Subcutaneous abdominal adipose tissue (tissue), 5 donors: Measurements from ENCODE around the gene SPATA46.
"Not testable (repeated sequence)": the region's sequence is repeated elsewhere in the genome, so short reads cannot be mapped to it uniquely, and the experiment has no call there.

ENCODE experiments used
- H3K27ac ChIP-seq: one replicate; pipeline ENCODE4 v1.7.0; 2013; ENCODE audit warnings: low read depth, mild to moderate bottlenecking, inconsistent platforms, low read length, moderate library complexity
- H3K27me3 ChIP-seq, 5 donors: one replicate each; pipeline ENCODE4 v1.7.0; 2013; ENCODE audit warnings: low read length in 5 of 5, inconsistent platforms in 1 of 5; ENCODE audit not compliant: control insufficient read depth in 5 of 5, insufficient read depth in 4 of 5
- H3K36me3 ChIP-seq, 5 donors: one replicate each; pipeline ENCODE4 v1.7.0; 2013; ENCODE audit warnings: low read length in 5 of 5; ENCODE audit not compliant: control insufficient read depth in 5 of 5, insufficient read depth in 5 of 5
- H3K4me1 ChIP-seq, 5 donors: one replicate each; pipeline ENCODE4 v1.7.0; 2013; ENCODE audit warnings: low read length in 5 of 5, mild to moderate bottlenecking in 3 of 5, moderate library complexity in 1 of 5; ENCODE audit not compliant: control insufficient read depth in 5 of 5, insufficient read depth in 5 of 5
- H3K4me3 ChIP-seq, 5 donors: one replicate each; pipeline ENCODE4 v1.7.0; 2013; ENCODE audit warnings: low read length in 5 of 5, low read depth in 1 of 5
- H3K9ac ChIP-seq, 5 donors: one replicate each; pipeline ENCODE4 v1.7.0; 2013; ENCODE audit warnings: low read length in 5 of 5, mild to moderate bottlenecking in 4 of 5, moderate library complexity in 3 of 5
- H3K9me3 ChIP-seq, 5 donors: one replicate each; pipeline ENCODE4 v1.7.0; 2013; ENCODE audit warnings: low read length in 5 of 5; ENCODE audit not compliant: control insufficient read depth in 5 of 5
- donor health status: healthy.
- donor health status: healthy.
- donor health status: healthy.
- donor health status: healthy.
- donor health status: healthy.

The SPATA46 gene, protein sequence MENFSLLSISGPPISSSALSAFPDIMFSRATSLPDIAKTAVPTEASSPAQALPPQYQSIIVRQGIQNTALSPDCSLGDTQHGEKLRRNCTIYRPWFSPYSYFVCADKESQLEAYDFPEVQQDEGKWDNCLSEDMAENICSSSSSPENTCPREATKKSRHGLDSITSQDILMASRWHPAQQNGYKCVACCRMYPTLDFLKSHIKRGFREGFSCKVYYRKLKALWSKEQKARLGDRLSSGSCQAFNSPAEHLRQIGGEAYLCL

DNA sequence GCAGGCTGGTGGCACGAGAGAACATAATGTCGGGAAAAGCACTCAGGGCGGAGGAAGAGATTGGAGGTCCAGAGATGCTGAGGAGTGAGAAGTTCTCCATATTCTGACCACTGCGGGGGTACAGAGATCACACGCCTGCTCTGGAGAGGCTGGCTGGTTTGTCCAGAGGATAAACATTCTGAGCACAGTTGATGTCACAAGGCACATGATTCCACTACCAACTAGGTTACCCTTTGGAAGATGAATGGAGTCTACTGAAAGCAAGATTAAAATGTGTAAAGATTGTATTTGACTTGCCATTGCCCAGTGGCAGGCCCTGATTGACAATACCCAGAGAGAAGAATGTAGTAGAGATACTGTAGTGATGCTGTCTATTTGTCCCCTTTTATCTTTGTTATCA is at the start of gene SPATA46:
SPATA46 (minus strand) TSS at position 164 of the 400 bp plus-strand sequence; CDS start at position 100, 64 bp downstream.
- Histone ChIP-seq H3K9ac (no peak within 1 kb of the TSS), H3K9me3 (no peaks in the 10 kb centered on the region), H3K27ac (no peak within 1 kb of the TSS), H3K27me3 (no peaks in the 10 kb centered on the region), H3K4me1 (peaks cover 0 to 6% (median 0%) of the 10 kb centered on the region in 5 donors), H3K36me3 (no peaks in the 10 kb centered on the region), H3K4me3 (no peak within 1 kb of the TSS)

DNA sequence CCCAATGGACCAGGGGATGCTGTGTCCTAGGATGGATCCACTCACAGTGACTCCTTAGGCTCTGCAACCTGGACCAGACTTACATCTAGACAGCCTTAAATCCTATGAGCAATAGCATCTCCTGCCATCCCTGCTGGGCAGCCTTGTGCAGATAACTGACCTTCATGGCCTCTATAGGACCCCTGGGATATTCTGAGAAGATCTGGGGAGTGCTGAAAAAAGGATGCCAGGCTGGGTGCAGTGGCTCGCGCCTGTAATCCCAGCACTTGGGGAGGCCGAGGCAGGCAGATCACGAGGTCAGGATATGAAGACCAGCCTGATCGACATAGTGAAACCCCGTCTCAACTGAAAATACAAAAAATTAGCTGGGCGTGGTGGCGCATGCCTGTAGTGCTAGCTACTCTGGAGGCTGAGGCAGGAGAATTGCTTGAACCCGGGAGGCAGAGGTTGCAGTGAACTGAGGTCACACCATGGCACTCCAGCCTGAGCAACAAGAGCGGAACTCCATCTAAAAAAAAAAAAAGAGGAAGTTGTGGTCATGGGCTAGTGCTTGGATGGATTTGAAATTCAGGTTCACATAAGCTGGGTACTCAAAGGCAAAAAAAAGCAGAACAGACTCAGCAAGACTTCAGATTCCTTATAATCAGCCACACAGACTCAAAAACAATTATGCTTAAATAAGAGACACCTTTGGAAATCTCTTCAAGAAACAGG is 46.2 kb upstream of the SPATA46 start:
- H3K4me1 ChIP-seq = peaks cover 0 to 8% (median 5%) of the 10 kb centered on the region in 5 donors

DNA sequence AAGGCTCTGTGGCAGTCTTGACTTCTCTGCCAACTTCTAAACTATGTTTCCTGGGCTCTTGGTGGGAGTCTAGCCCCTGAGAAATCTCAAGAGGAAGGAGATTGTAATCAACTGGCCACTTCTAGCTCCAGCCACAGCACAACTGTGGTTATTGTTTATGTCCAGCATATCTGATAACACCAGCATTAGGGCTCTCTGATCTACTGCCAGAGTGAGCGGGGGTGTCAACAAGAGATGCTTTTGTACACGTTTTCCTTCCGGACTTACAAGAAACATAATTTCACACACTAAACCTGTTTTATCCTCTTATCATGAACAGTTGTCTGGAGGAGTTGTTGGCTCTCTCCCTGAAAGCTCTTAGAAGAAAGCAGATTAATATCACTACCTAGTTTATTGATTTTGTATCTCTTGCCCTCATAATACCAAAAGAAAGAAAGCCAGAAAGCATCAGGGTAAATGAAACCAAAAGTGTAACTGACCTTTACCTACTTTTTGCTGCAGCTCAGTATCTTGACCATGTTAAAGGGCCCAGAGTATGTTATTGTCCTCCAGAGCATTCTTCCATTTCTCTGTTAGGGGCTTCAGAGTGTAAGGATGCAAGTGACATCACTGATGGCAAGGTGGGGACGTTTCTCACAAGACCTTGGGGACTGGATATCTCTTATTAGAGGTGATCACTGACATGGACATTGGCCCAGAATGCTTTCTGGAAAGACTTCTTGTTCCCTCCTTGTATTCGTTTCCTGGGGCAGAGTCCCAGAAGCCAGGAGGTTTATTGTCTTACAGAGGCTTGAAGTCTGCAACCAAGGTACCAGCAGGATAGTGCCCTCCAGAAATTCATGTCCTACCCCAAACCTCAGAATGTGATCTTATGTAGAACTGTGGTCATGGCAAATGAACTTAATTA is 44.9 kb upstream of the SPATA46 start:
- Histone ChIP-seq H3K9ac (no peak overlapping the region), H3K27ac (no peak overlapping the region), H3K4me1 (peaks cover 0 to 8% (median 5%) of the 10 kb centered on the region in 5 donors), H3K4me3 (no peak overlapping the region), H3K36me3 (no peaks in the 10 kb centered on the region), H3K9me3 (no peaks in the 10 kb centered on the region), H3K27me3 (no peaks in the 10 kb centered on the region)

More for the DNA sequence above, 46.2 kb upstream of the SPATA46 start:
- Histone ChIP-seq H3K9me3 (no peaks in the 10 kb centered on the region), H3K27me3 (no peaks in the 10 kb centered on the region), H3K4me3 (no peak overlapping the region), H3K36me3 (no peaks in the 10 kb centered on the region), H3K9ac (no peak overlapping the region), H3K27ac (no peak overlapping the region)

DNA sequence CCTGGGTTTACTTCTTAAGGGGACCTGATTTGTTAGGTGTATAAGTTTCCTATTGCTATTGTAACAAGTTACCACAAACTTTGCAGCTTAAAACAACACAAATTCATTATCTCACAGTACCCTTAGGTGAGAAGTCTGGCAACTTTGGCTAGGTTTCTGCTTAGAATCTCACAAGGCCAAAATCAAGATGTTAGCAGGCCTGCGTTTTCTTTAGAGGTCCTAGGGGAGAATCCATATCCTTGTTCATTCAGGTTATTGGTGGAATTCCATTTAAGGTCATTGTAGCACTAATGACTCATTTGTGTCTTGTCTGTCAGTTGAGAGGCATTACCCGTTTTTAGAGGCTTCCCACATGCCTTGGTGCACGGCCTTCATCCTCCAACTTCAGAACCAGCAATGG is 43.5 kb upstream of the SPATA46 start:
- H3K9ac ChIP-seq = no peak overlapping the region
- peaks cover 0 to 8% (median 5%) of the 10 kb centered on the region in 5 donors for H3K4me1 ChIP-seq
- H3K36me3 ChIP-seq = no peaks in the 10 kb centered on the region
- H3K27ac ChIP-seq = no peak overlapping the region
- H3K4me3 ChIP-seq = no peak overlapping the region
- H3K9me3 ChIP-seq = peaks cover 0 to 2% (median 0%) of the 10 kb centered on the region in 5 donors
- H3K27me3 ChIP-seq = no peaks in the 10 kb centered on the region

DNA sequence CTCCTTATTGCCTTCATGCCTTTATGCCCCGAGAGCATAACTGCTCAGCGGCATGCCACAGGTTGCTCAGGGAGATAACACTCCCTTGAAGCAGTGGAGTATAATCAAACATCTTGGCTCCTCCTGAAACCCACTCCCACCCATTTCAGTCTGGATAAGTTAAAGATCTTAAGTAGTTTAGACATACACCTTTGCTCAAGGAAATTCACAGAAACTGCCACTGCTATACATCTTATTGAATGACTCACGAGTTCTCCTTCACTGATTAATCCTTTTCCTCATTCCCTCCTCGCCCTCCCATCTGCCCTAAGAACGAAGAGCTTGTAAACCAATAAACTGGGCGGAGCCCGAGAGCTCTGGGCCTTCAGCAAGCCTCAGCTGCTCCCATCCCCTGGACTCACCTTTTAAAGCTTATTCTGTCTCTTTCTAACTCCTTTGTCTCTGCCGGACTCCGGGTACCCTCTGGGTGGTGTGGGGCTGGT is 42.8 kb upstream of the SPATA46 start:
- H3K27ac ChIP-seq = not testable (repeated sequence)

DNA sequence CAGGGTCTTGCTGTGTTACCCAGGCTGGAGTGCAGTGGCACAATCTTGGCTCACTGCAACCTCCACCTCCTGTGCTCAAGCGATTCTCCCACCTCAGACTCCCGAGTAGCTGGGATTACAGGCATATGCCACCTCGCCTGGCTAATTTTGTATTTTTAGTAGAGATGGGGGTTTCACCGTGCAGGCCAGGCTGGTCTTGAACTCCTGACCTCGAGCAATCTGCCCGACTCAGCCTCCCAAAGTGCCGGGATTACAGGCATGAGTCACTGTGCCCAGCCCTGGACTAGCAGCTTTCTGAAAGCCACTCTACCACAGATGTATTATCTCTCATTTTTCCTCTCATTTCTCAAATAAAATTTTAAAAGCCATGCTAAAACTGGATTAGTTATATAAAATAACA is 41.9 kb upstream of the SPATA46 start:
- H3K4me3 ChIP-seq, H3K9me3 ChIP-seq, H3K27ac ChIP-seq, H3K9ac ChIP-seq, H3K27me3 ChIP-seq, H3K4me1 ChIP-seq, H3K36me3 ChIP-seq: not testable (repeated sequence)

More for the DNA sequence above, 42.8 kb upstream of the SPATA46 start:
- not testable (repeated sequence) for H3K9ac ChIP-seq, H3K4me3 ChIP-seq, H3K9me3 ChIP-seq, H3K4me1 ChIP-seq, H3K27me3 ChIP-seq, H3K36me3 ChIP-seq

DNA sequence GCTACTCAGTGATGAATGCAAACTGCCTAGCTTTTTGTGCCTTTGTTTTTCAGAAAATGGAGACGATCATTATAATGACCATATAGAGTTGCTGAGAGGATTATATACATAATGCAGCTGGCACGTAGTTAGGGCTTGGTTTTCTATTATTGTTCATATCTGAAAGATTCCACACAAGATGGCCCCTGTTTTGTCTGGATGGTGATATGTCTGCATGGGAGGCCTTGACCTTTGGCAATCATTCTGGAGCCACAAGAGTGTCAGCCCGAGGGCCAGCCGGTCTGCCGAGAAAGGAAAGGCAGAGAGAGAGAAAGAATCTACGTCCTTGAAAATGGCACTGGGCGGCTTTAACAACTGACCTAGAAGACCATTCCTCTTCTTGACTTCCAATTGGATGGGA is 41.0 kb upstream of the SPATA46 start:
- Histone ChIP-seq H3K27me3 (no peaks in the 10 kb centered on the region), H3K36me3 (no peaks in the 10 kb centered on the region), H3K4me3 (no peak overlapping the region)

DNA sequence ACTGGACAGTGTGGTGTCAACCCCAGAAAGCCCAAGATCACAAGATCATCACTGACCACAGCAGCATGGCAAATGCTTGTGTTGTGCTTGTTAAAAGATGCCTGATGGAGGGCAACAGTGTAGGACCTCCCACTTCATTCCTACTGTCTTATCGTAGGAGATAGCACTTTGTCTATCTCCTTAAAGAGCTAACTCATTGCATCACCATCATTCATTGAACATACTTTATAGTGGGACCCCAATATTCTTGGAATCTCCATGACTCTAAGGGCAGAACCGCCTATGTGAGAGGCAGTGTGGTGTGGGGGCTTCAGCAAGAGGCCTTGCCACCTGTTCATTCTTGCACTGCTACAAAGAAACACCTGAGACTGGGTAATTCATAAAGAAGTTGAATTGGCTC is 40.3 kb upstream of the SPATA46 start:
- Histone ChIP-seq H3K27ac (no peak overlapping the region), H3K9ac (no peak overlapping the region), H3K9me3 (peaks cover 0 to 3% (median 0%) of the 10 kb centered on the region in 5 donors), H3K4me3 (no peak overlapping the region), H3K4me1 (peaks cover 0 to 5% (median 0%) of the 10 kb centered on the region in 5 donors), H3K27me3 (no peaks in the 10 kb centered on the region), H3K36me3 (no peaks in the 10 kb centered on the region)

More for the DNA sequence above, 41.0 kb upstream of the SPATA46 start:
- H3K9ac ChIP-seq = no peak overlapping the region
- H3K4me1 ChIP-seq = peaks cover 0 to 6% (median 0%) of the 10 kb centered on the region in 5 donors
- no peak overlapping the region for H3K27ac ChIP-seq
- peaks cover 0 to 3% (median 0%) of the 10 kb centered on the region in 5 donors for H3K9me3 ChIP-seq

DNA sequence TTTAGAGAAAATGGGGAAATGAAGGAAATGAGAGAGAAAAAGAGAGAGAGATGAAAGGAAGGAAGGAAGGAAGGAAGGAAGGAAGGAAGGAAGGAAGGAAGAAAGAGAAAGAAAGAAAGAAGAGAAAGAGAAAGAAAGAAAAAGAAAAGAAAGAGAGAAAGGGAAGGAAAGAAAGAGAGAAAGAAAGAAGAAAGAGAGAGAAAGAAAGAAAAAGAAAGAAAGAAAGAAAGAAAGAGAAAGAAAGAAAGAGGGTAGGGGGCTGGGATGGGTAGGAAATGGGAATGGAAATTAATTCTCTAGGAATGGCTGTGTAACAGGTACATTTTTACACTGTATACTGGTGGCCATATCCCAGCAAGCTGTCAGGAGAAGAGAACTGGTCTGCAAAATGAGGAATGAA is 39.6 kb upstream of the SPATA46 start:
- no peak overlapping the region for H3K4me3 ChIP-seq

More for the DNA sequence above, 39.6 kb upstream of the SPATA46 start:
- H3K27me3 ChIP-seq = no peaks in the 10 kb centered on the region
- no peaks in the 10 kb centered on the region for H3K36me3 ChIP-seq
- no peak overlapping the region for H3K9ac ChIP-seq
- H3K27ac ChIP-seq = no peak overlapping the region
- H3K4me1 ChIP-seq = peaks cover 0 to under 1% (median 0%) of the 10 kb centered on the region in 5 donors
- H3K9me3 ChIP-seq = peaks cover 0 to 3% (median 0%) of the 10 kb centered on the region in 5 donors
